ENCODE results near the gene U2AF1L4.
A peak's percentile ranks its signal among the peaks of the same experiment; 100 is the strongest.

U2AF1L4 gene

GRCh38 chr19:35712567-35713505, 32.4 kb downstream of the U2AF1L4 start:
- no peak for DNase-seq (ENCODE audit: low read depth)

GRCh38 chr19:35710784-35711723, 34.2 kb downstream of the U2AF1L4 start:
- DNase-seq (ENCODE audit: low read depth), result peak; percentile 47

- no peak for DNase-seq (ENCODE audit: low read depth)
Observed at GRCh38 chr19:35708391-35708790, 36.8 kb downstream of the U2AF1L4 start.

- DNase-seq (ENCODE audit: low read depth), result no peak
Observed at GRCh38 chr19:35704218-35704617, 41.0 kb downstream of the U2AF1L4 start, which contains the start of gene ZBTB32. Gene ZBTB32 (plus strand): TSS chr19:35704558. CDS start chr19:35714627, 10,069 bp downstream.

- DNase-seq (ENCODE audit: low read depth), result no peak
Observed at GRCh38 chr19:35703343-35703742, 41.9 kb downstream of the U2AF1L4 start.

GRCh38 chr19:35702223-35703012, 42.8 kb downstream of the U2AF1L4 start:
- peak; percentile 84 for DNase-seq (ENCODE audit: low read depth)

- DNase-seq (ENCODE audit: low read depth), result no peak
Observed at GRCh38 chr19:35696835-35697234, 48.4 kb downstream of the U2AF1L4 start.

- DNase-seq (ENCODE audit: low read depth), result no peak
Observed at GRCh38 chr19:35695895-35696422, 49.3 kb downstream of the U2AF1L4 start.

- peak; percentile 87 for DNase-seq (ENCODE audit: low read depth)
Observed at GRCh38 chr19:35693835-35694599, 51.2 kb downstream of the U2AF1L4 start.

- DNase-seq (ENCODE audit: low read depth), result no peak
Observed at GRCh38 chr19:35693422-35693821, 51.8 kb downstream of the U2AF1L4 start.
